GM18951 (cell line): ENCODE measurements around the gene BCL11B.

Experiments
- POLR2A ChIP-seq: IDR thresholded peaks from 4 replicates; pipeline ENCODE4 v1.6.1; 2011; ENCODE audit warnings: mild to moderate bottlenecking; ENCODE audit not compliant: insufficient read length, insufficient read depth; ENCODE audit errors: extremely low read depth
- in situ Hi-C: fragments of 300-500 bp; cut with MboI; formaldehyde crosslinking; loops from one replicate; pipeline ENCODE4 v1.12.0; 2022; ENCODE audit warnings: low sequenced_read_pairs, mixed read lengths, inconsistent platforms; ENCODE audit not compliant: unreplicated experiment

The BCL11B gene

DNA sequence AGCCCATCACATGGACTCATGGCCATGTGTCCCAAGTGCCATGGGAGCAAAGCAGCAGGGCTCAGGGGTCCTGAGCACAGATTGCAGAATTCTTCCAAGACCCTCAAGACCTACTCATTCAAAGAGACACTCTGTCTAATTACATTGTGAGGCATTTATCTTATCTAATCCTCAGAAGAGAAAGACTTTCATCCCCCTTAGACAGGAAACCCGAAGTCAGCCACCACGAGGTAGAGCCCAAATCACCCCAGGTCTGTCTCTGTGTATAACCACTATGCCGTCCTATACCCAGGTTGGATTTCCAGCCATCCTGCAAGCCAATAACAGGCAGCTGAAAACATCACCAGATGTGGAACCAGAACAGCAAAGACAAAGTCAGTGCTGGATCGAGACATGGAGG lies 8.9 kb upstream of the BCL11B start:
- in situ Hi-C loops: no loop called here
- TF ChIP-seq POLR2A: no peak

DNA sequence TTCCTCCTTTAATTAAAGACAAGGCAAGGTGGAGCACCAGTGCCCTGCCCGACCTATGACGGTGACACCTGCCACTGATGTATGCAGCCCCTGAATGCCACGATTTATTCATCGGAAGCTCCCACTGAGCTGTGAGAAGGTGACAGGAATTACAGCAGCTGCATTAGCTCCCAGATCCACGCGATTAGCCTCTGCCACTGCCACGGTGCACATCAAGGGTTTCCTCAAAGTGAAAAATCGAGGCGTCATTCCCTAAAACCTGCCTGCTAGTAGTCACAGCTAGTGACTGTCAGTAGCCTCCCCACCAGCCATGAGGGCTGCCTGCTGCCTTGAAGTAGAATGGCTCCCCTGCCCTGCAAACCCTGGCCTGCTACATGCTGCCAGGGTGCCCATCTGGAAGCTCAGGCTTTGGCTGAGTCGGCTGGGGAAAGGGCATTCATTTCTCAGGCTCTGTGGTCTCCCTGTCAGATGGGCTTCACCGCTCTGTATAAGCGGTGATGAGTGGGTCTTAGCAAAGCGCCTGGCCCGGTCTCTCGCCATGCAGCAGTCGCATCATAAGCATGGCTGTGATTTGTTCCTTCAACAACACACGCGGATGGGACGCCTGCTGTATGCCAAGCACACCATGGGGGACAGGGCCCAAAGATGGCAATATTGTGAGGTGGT lies 8.2 kb upstream of the BCL11B start:
- in situ Hi-C loops: no loop called here
- no peak for TF ChIP-seq POLR2A

DNA sequence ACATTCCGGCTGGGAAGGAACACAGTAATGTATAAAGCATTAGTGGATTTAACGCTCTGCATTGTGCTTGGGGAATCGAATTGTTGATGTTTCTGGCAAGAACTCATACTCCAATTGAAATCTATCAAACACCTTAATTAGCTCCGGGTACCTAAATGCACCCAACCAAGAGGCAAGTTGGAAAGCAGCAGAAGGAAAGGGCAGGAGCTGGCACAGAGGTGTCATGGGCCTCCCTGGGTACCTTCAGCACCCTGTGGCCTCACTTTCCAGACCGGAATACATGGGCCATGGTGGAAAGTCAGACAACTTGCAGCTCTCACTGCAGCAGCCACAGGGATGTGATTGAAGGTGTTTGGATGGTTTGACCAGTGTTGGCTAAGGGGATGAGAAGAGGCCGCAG lies 6.8 kb upstream of the BCL11B start:
- in situ Hi-C loops: no loop called here

DNA sequence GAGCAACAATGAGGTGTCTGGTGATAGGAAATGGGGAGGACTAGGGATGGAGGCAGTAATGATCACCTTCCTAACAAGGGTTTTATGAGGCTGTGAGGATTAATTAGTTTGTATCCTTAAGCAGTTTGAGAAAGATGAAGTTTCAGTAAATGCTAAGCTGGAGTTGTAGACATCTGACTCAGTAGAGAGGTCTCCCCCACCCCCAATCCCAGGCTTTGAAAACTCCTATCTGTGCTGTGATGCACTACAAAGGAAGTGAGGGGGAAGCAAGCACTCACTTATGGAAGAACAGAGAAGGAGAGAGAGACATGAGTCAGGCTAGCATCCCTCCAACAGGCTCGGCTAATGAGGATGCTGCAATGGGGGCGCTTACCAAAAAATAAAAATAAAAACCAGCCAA lies 5.5 kb upstream of the BCL11B start:
- in situ Hi-C loops: no loop called here
- no peak for TF ChIP-seq POLR2A

More for the DNA sequence above, 6.8 kb upstream of the BCL11B start:
- no peak for TF ChIP-seq POLR2A

DNA sequence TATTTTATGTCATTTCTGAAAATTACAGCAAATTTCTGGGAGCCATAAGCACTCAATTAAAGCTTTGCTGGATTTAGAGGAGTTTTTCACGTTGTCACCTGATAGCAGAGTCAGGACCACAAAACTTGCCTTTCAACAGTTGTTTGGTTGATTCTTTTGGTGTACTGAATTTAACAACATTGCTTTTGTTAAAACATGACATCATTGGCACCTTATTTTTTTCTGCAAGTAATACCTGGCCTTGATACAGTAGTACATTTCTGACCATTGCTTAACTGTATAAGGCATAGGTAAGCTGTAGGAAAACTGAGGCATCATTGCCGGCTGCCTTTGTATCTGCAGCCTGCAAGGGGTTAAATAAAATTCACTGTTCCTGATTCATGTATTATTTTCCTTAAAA lies 4.5 kb upstream of the BCL11B start:
- no peak for TF ChIP-seq POLR2A
- in situ Hi-C loops: no loop called here

DNA sequence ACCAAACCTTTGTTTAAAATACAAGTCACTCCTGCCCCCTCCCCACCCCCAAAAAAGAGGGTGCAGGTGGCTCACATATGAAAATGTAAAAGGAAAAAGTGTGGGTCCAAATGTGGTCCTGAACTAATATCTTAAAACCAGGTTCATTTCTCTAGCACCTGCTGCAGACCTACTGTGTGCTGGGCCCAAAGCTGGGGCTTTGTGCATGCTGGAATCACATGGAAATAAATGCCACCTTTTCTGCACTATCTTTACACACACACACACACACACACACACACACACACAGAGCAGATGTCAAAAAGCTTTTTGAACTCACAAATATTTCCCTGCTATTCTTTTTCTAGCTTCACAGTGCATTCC lies 3.2 kb upstream of the BCL11B start:
- TF ChIP-seq POLR2A: no peak
- in situ Hi-C loops: no loop called here

DNA sequence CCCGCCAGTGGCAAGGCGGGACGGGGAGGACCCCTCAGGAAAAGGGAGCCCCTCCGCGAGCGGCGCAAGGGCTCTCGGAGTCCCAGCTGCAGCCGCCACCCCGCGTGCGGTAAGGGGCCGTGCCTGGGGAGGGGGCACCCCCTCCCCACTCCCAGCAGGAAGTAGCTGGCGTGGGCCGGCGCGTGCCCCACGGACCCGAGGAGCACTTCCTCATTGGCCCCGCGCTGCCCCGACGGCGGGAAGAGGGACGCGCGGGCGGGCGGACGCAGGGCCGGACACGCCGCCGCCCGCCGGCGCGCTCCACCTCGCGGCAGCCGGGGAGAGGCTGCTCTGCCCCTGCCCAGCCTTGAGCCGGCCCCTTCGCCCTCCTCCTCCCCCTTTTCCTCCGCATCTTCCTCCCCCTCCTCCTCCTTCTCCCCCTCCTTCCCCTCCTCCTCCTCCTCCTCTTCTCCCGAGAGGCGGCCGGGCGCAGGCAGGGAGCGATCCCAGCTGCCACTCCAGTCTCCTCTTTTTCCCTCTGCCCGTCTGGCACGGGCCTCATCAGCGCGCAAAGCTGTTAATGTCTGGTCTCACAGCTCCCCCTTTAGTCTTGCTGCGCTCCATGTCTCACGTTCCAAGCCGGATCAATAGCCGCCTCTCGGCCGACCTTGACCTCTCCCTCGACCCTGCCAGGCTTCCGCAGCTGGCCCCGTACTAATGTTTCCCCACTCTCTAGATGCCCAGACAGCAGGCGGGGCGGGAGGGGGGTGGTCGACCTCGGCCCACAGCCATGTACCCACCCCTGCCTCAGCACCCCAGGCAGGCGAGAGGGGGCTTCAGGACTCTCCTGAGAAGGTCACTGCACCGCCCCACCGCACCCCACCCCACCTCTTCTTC lies 2.6 kb upstream of the BCL11B start:
- in situ Hi-C loops: no loop called here
- no peak for TF ChIP-seq POLR2A

DNA sequence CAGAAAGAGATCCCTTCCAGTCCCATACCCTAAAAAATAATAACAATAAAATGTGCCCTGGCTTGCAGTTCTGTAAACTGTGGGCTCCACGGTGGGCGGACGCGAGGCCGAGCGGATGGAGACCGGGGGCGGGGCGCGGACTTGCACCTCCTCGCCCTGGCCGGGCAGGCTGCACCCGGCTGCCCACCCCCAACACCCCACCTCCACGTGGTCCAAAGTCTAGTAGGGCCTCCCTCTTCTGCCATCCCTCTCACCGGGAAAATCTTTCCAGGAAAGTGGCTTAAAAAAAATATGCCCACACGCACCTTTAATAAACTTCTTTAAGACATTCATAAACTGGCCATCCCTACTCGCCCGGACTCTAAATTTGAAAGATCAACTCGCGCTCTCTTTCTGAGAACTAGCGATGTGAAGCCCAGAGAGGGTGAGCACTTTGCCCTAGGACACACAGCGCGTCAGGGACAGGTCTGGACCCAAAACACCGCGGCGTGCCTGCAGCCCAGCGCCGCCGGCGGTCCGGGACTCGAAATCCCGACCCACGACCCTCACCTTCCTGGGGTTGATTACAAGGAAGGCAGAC lies 1.9 kb upstream of the BCL11B start:
- in situ Hi-C loops: no loop called here

DNA sequence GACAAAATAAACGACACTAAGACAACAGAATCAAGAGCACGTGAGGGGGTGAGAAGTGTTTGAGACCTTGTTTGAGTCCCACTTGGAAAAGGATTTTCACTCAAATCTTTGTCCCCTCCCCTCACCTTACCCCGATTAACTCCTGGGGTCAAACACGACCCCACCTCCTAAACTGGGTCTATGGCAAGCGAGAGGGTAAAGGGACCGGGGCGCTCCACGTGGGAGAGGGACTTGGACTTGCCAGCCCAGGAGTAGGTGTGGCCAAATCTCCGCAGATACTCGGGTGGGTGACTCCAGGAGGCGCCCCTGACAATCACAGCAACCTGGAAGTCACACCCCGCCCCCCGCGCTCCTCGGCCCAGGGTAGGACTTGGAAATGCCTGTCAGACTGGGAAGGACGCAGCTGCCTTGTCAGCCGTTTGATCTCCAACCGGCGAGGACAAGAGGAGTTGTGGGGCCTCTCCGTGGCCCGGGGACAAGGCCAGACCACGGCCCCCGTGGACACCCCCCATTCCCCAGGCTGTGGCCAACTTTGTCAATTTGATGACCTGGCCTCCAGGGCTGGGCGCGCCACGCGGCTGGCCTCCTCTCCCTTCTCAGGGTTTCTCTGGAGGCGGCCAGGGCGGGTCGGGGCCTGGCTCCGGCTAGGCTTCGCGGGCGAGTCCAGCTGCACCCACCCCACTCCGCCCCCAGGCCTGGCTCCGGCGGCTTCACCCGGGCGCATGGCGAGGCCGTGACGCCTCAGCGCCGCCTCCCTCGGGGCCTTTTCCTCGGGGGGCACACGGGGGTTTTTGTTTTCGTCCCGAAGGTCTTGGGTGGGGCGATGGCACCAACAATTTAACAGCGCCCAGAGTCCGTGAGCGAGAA lies 1.1 kb upstream of the BCL11B start:
- in situ Hi-C loops: no loop called here

More for the DNA sequence above, 1.9 kb upstream of the BCL11B start:
- TF ChIP-seq POLR2A: no peak

DNA sequence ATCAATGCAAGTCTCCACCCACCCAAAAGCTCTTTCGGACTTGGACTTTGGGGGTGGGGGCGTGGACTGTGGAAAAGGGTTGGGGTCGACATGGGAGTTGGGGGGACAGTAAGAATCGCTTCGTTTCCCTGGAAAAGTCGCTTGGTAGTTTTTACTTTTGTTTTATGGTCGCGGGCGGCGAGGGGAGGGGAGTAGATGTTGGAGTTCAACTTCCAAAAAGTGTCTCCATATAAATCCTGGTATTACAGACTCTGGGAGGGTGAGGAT lies 568 bp upstream of the BCL11B start:
- in situ Hi-C loops: no loop called here
- no peak for TF ChIP-seq POLR2A

More for the DNA sequence above, 1.1 kb upstream of the BCL11B start:
- TF ChIP-seq POLR2A: no peak

DNA sequence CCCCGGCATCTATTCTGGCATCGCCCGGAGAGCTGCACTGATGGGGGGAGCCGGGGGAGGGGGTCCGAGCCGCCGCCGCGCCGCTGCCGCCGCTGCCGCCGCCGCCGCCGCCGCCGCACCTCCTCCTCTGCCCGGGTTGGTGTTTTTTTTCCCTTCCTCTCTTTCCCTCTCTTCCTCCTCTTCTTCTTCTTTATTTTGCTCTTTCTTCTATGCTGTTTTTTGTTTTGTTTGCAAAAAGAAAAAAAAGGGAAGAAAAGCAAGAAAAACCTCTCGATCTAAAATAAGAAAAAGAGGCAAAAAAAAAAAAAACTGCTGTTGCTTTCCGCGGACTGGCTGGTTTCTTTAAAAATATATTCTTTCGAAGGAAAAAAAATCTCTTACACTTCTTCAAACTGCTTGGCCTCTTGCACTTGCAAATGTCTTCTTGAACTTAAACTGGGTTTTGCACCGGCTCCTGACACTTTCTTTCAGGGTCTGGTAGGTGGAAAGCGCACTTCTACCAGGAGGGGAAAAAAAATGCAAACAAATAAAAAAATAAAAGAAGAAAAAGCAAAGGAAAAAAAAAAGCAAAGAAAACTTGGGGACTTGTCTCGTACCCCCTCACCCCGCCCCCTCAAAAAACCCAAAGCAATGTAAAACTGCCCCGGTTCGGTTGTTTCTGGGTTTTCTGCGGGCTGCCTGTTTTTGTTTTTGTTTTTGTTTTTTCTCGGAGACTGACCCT lies 616 bp downstream of the BCL11B start:
- no peak for TF ChIP-seq POLR2A
- in situ Hi-C loops: no loop called here

DNA sequence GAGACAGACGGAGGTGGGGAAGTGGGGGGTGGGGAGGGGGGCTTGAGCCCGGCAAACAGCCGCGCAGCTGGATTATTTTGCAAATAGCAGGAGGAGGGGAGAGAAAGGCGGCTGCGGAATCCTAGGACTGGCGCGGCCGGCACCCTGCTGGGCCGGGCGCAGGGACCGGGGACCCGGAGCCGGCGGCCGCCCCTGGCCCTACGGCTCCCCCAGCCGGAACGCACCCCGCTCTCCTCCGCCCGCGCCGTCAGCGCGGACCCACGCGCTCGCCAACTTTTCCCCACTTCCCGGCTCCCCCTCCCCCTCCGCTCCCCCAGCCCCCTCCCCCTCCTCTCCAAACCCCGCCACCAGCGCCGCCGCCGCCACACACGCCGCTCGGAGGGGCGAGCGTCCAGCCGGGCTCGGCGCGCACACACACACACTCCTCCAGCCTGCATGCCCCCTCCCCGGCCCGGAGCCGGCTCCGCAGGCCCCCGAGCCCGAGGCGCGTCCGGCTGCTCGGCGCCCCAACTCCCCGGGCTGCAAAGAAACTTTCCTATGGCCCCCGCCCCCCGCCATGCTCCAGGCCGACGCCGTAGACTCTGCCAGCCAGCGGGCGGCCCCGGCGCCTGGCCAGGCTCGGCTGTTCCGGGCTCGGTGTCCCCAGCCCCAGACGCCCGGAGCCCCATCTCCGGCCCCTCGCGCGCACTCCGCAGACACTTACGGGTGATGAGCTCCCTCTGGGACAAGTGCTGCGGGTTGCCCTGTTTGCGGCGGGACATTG lies 1.4 kb downstream of the BCL11B start:
- TF ChIP-seq POLR2A: no peak
- in situ Hi-C loops: no loop called here
